ENCODE measurements around the gene THUMPD3. TPM values are rescaled to one million over a fixed set of nuclear protein-coding genes. Genes with fewer than 3 reads are reported as not detected.

THUMPD3 gene
- polyA plus RNA-seq, 3 donors, result 60.9 to 71.0 (median 64.7) TPM

- peak; percentile 94 to 98 (median 95) for DNase-seq (ENCODE audit: low read depth in 3 of 3, low spot score in 2 of 3)
Measured at GRCh38 chr3:9396632-9397331, 33.9 kb downstream of the THUMPD3 start.

- peak in 2 of 3 donors; percentile 87 to 92 for DNase-seq (ENCODE audit: low read depth in 3 of 3, low spot score in 2 of 3)
Measured at GRCh38 chr3:9397332-9397905, 34.6 kb downstream of the THUMPD3 start, which contains the start of gene SETD5. Gene SETD5, plus strand, starts transcription at chr3:9397615. Its CDS starts 31,324 bp downstream, at chr3:9428939.

GRCh38 chr3:9397906-9398699 is 35.2 kb downstream of the THUMPD3 start:
- DNase-seq (ENCODE audit: low read depth in 3 of 3, low spot score in 2 of 3), result peak in 2 of 3 donors; percentile 43 to 56

GRCh38 chr3:9398700-9399336 is 36.0 kb downstream of the THUMPD3 start:
- peak in 1 of 3 donors; percentile 33 for DNase-seq (ENCODE audit: low read depth in 3 of 3, low spot score in 2 of 3)

- no peak for DNase-seq (ENCODE audit: low read depth in 3 of 3, low spot score in 2 of 3)
Measured at GRCh38 chr3:9399337-9399703, 36.5 kb downstream of the THUMPD3 start.

GRCh38 chr3:9399746-9400145 is 36.9 kb downstream of the THUMPD3 start:
- DNase-seq (ENCODE audit: low read depth in 3 of 3, low spot score in 2 of 3), result peak in 1 of 3 donors; percentile 75

GRCh38 chr3:9400616-9401015 is 37.8 kb downstream of the THUMPD3 start:
- no peak for DNase-seq (ENCODE audit: low read depth in 3 of 3, low spot score in 2 of 3)

- no peak for DNase-seq (ENCODE audit: low read depth in 3 of 3, low spot score in 2 of 3)
Measured at GRCh38 chr3:9401986-9402385, 39.1 kb downstream of the THUMPD3 start.

GRCh38 chr3:9402410-9403228 is 39.8 kb downstream of the THUMPD3 start:
- DNase-seq (ENCODE audit: low read depth in 3 of 3, low spot score in 2 of 3), result no peak

GRCh38 chr3:9403463-9403862 is 40.6 kb downstream of the THUMPD3 start:
- DNase-seq (ENCODE audit: low read depth in 3 of 3, low spot score in 2 of 3), result no peak

GRCh38 chr3:9404680-9405079 is 41.8 kb downstream of the THUMPD3 start:
- no peak for DNase-seq (ENCODE audit: low read depth in 3 of 3, low spot score in 2 of 3)

GRCh38 chr3:9405756-9406155 is 42.9 kb downstream of the THUMPD3 start:
- DNase-seq (ENCODE audit: low read depth in 3 of 3, low spot score in 2 of 3), result no peak

- no peak for DNase-seq (ENCODE audit: low read depth in 3 of 3, low spot score in 2 of 3)
Measured at GRCh38 chr3:9406856-9407626, 44.2 kb downstream of the THUMPD3 start.

- DNase-seq (ENCODE audit: low read depth in 3 of 3, low spot score in 2 of 3), result no peak
Measured at GRCh38 chr3:9408061-9408460, 45.2 kb downstream of the THUMPD3 start.

- DNase-seq (ENCODE audit: low read depth in 3 of 3, low spot score in 2 of 3), result no peak
Measured at GRCh38 chr3:9408546-9408945, 45.7 kb downstream of the THUMPD3 start.

- DNase-seq (ENCODE audit: low read depth in 3 of 3, low spot score in 2 of 3), result no peak
Measured at GRCh38 chr3:9409981-9410854, 47.4 kb downstream of the THUMPD3 start.

- DNase-seq (ENCODE audit: low read depth in 3 of 3, low spot score in 2 of 3), result no peak
Measured at GRCh38 chr3:9411302-9411701, 48.4 kb downstream of the THUMPD3 start.

- no peak for DNase-seq (ENCODE audit: low read depth in 3 of 3, low spot score in 2 of 3)
Measured at GRCh38 chr3:9412293-9412692, 49.4 kb downstream of the THUMPD3 start.

- no peak for DNase-seq (ENCODE audit: low read depth in 3 of 3, low spot score in 2 of 3)
Measured at GRCh38 chr3:9414826-9415225, 52.0 kb downstream of the THUMPD3 start.

Measured in right renal cortex interstitium (tissue), 3 donors.